GM23248 (cell line): ENCODE measurements around the gene PRLHR. TPM values are rescaled to one million over a fixed set of nuclear protein-coding genes. Genes with fewer than 3 reads are reported as not detected.

ENCODE experiments used
- DNase-seq: peaks from one replicate; pipeline ENCODE4 v3.0.0-alpha.2; 2015
- H2AFZ ChIP-seq: fragments of 200-600 bp; sonication (generic); 2 replicates; pipeline ENCODE4 v1.6.1; 2016; ENCODE audit warnings: antibody characterized with exemption
- H3F3A ChIP-seq: fragments of 200-600 bp; sonication (generic); 2 replicates; pipeline ENCODE4 v1.6.1; 2016; ENCODE audit warnings: mild to moderate bottlenecking, antibody characterized with exemption, mixed run types; ENCODE audit not compliant: insufficient read depth
- H3K27ac ChIP-seq: fragments of 200-600 bp; sonication (generic); 2 replicates; pipeline ENCODE4 v1.5.1; 2016; ENCODE audit warnings: mild to moderate bottlenecking
- H3K27me3 ChIP-seq: fragments of 200-600 bp; sonication (generic); replicated peaks from 2 replicates; pipeline ENCODE4 v1.6.1; 2016; ENCODE audit warnings: mild to moderate bottlenecking; ENCODE audit not compliant: insufficient read depth
- H3K36me3 ChIP-seq: fragments of 200-600 bp; sonication (generic); 2 replicates; pipeline ENCODE4 v1.6.1; 2016; ENCODE audit warnings: low read depth, mild to moderate bottlenecking
- H3K4me1 ChIP-seq: fragments of 200-600 bp; sonication (generic); 2 replicates; pipeline ENCODE4 v1.6.1; 2016; ENCODE audit warnings: mild to moderate bottlenecking; ENCODE audit not compliant: insufficient read depth
- H3K4me2 ChIP-seq: fragments of 200-600 bp; sonication (generic); one replicate; pipeline ENCODE4 v1.6.1; 2016; ENCODE audit warnings: mild to moderate bottlenecking; ENCODE audit not compliant: unreplicated experiment
- H3K4me3 ChIP-seq: fragments of 200-600 bp; sonication (generic); 2 replicates; pipeline ENCODE4 v1.5.1; 2016; ENCODE audit warnings: mild to moderate bottlenecking
- H3K79me2 ChIP-seq: fragments of 200-600 bp; sonication (generic); 2 replicates; pipeline ENCODE4 v1.6.1; 2016; ENCODE audit warnings: mild to moderate bottlenecking; ENCODE audit not compliant: insufficient read depth
- H3K9ac ChIP-seq: fragments of 200-600 bp; sonication (generic); 2 replicates; pipeline ENCODE4 v1.6.1; 2016; ENCODE audit warnings: mild to moderate bottlenecking
- H3K9me2 ChIP-seq: fragments of 200-600 bp; sonication (generic); 2 replicates; pipeline ENCODE4 v1.6.1; 2016; ENCODE audit warnings: mixed run types, mild to moderate bottlenecking, moderate library complexity; ENCODE audit not compliant: insufficient read depth
- H3K9me3 ChIP-seq: fragments of 200-600 bp; sonication (generic); one replicate; pipeline ENCODE4 v1.6.1; 2017; ENCODE audit warnings: low read depth
- H4K20me1 ChIP-seq: fragments of 200-600 bp; sonication (generic); 2 replicates; pipeline ENCODE4 v1.6.0; 2016; ENCODE audit not compliant: insufficient read depth
- EZH2 ChIP-seq: fragments of 200-600 bp; sonication (generic); IDR thresholded peaks from 2 replicates; pipeline ENCODE4 v1.6.1; 2018; ENCODE audit warnings: antibody characterized with exemption, mild to moderate bottlenecking; ENCODE audit not compliant: insufficient read depth, poor library complexity, severe bottlenecking
- EZH2phosphoT487 ChIP-seq: fragments of 200-600 bp; sonication (generic); IDR thresholded peaks from 2 replicates; pipeline ENCODE4 v1.6.1; 2018; ENCODE audit warnings: antibody characterized with exemption, moderate library complexity, mild to moderate bottlenecking, low read depth; ENCODE audit not compliant: insufficient read depth
- WGBS, 2 experiments: methylation state at CpG; one replicate each; pipeline ENCODE4 v1.1.6; 2015 to 2017; ENCODE audit warnings: low lambda C conversion rate in 2 of 2, low coverage in 1 of 2; ENCODE audit errors: missing lambda C conversion rate in 2 of 2; 5-methylcytosine and 5-hydroxymethylcytosine counted together
- in situ Hi-C: fragments of 300-500 bp; cut with MboI; formaldehyde crosslinking; loops from 2 replicates; pipeline ENCODE4 v1.15.0; 2020
- polyA plus RNA-seq: library from polyadenylated mRNA; unstranded; fragments of >200 nt; fragmentation: Nextera tagmentation; extraction: Ambion mirVana; gene quantifications from 2 replicates; pipeline ENCODE4 v1.2.1, GENCODE V29; 2016
- total RNA-seq: library from RNA; depleted of rRNA; stranded (reverse); fragments of >200 nt; shearing (Covaris generic); gene quantifications from 2 replicates; pipeline ENCODE4 v1.2.3, GENCODE V29; 2014

The PRLHR gene
- total and polyA plus RNA-seq, 2 experiments from 2014 or later = not detected

- Histone ChIP-seq H4K20me1 (no peaks in the 10 kb centered on the region), H3K27ac (no peak overlapping the region), H3F3A (no peaks in the 10 kb centered on the region), H3K36me3 (no peaks in the 10 kb centered on the region), H3K9ac (no peak overlapping the region), H3K4me3 (no peak overlapping the region), H3K4me1 (no peaks in the 10 kb centered on the region), H3K4me2 (no peak overlapping the region), H3K79me2 (no peaks in the 10 kb centered on the region), H3K27me3 (peaks cover 21% of the 10 kb centered on the region), H3K9me3 (no peaks in the 10 kb centered on the region), H3K9me2 (no peaks in the 10 kb centered on the region), H2AFZ (no peak overlapping the region)
- no peak for TF ChIP-seq EZH2
- no peak for TF ChIP-seq EZH2phosphoT487
- in situ Hi-C loops = no loop called here
- no peak for DNase-seq
- WGBS, 2 experiments = 57 to 60% methylated on average over 10 of the region's 10 CpGs
Measured at GRCh38 chr10:118605694-118606093, 10.2 kb upstream of the PRLHR start.

DNA sequence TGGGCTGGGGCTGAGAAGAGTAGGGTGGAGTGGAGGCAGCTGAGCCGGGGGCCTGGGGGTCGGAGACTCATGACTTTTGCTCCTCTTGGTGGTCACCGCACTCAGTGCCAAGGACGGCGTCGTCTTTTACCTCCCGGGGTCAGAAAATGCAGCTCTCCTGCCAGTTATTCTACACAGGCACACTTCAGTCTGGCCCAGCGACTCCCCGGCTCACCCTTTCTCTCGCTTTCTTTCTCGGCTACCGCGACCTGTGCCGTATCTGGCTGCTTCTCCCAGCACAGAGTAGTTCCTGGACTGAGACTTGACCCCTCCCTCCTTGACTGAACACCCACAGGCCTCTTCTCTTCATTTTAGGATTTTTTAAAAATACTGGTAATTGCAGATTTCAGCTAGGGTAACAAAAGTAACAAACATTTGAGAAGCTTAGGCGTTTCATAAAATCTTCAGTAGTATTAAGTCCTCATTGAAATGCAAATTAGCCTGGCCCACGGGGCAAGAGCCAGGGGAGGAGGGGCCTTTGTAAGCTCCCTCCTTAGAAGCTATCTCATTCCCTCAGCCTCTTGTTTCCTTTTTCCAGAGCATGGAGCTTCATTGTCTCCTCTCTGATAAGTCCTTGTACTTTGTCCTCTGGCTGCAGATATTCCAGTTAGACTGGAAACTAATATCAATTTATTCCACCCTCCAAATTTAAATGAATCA, 1.1 kb upstream of the PRLHR start:
- Histone ChIP-seq H3K79me2 (no peaks in the 10 kb centered on the region), H3K4me3 (no peak overlapping the region), H3K27ac (no peak overlapping the region), H4K20me1 (no peaks in the 10 kb centered on the region), H3K4me2 (no peak overlapping the region), H3K9me2 (no peaks in the 10 kb centered on the region), H3K9me3 (no peaks in the 10 kb centered on the region), H3F3A (no peaks in the 10 kb centered on the region), H3K27me3 (peaks cover 46% of the 10 kb centered on the region), H3K9ac (no peak overlapping the region), H3K4me1 (no peaks in the 10 kb centered on the region), H3K36me3 (no peaks in the 10 kb centered on the region), H2AFZ (no peak overlapping the region)
- DNase-seq = no peak
- TF ChIP-seq EZH2phosphoT487 (no peak), EZH2 (no peak)
- in situ Hi-C loops = no loop called here
- 6% methylated on average over 16 of the region's 16 CpGs for WGBS, 2 experiments

GRCh38 chr10:118595064-118595420, 406 bp downstream of the PRLHR start:
- no peaks in the 10 kb centered on the region for H3F3A ChIP-seq
- H2AFZ ChIP-seq = no peak overlapping the region
- no peaks in the 10 kb centered on the region for H3K9me3 ChIP-seq
- no peak for TF ChIP-seq EZH2phosphoT487
- no peak for TF ChIP-seq EZH2
- no peaks in the 10 kb centered on the region for H3K79me2 ChIP-seq
- H3K27me3 ChIP-seq = peaks cover 41% of the 10 kb centered on the region
- no peaks in the 10 kb centered on the region for H4K20me1 ChIP-seq
- 3 to 5% methylated on average over 22 of the region's 22 CpGs for WGBS, 2 experiments
- H3K27ac ChIP-seq = no peak overlapping the region
- no peak overlapping the region for H3K4me3 ChIP-seq
- no peaks in the 10 kb centered on the region for H3K36me3 ChIP-seq
- no peak overlapping the region for H3K9ac ChIP-seq
- in situ Hi-C loops = no loop called here
- H3K4me2 ChIP-seq = no peak overlapping the region
- H3K9me2 ChIP-seq = no peaks in the 10 kb centered on the region
- DNase-seq = no peak
- no peaks in the 10 kb centered on the region for H3K4me1 ChIP-seq

GRCh38 chr10:118594392-118595063, 920 bp downstream of the PRLHR start:
- Histone ChIP-seq H3K9me2 (no peaks in the 10 kb centered on the region), H2AFZ (no peak overlapping the region), H3K4me1 (no peaks in the 10 kb centered on the region), H3K9me3 (no peaks in the 10 kb centered on the region), H3K27ac (no peak overlapping the region), H3K36me3 (no peaks in the 10 kb centered on the region), H4K20me1 (no peaks in the 10 kb centered on the region), H3K4me2 (no peak overlapping the region), H3K9ac (no peak overlapping the region), H3K79me2 (no peaks in the 10 kb centered on the region), H3K27me3 (peaks cover 45% of the 10 kb centered on the region), H3K4me3 (no peak overlapping the region), H3F3A (no peaks in the 10 kb centered on the region)
- in situ Hi-C loops = no loop called here
- WGBS, 2 experiments = 19 to 25% methylated on average over 48 to 69 of the region's 70 CpGs
- TF ChIP-seq EZH2 = no peak
- DNase-seq = peak; percentile 57
